Duodenal mucosa (tissue), 2 donors: ENCODE measurements around the gene COG8.
"Not testable (repeated sequence)": the region's sequence is repeated elsewhere in the genome, so short reads cannot be mapped to it uniquely, and the experiment has no call there.

Source experiments
- H3K27ac ChIP-seq: one replicate; pipeline ENCODE4 v1.7.0; 2013; ENCODE audit warnings: low read depth, low read length
- H3K27me3 ChIP-seq, 2 donors: one replicate each; pipeline ENCODE4 v1.7.0; 2013; ENCODE audit warnings: low read length in 2 of 2, control low read depth in 1 of 2; ENCODE audit not compliant: insufficient read depth in 2 of 2, control insufficient read depth in 1 of 2
- H3K36me3 ChIP-seq, 2 donors: one replicate each; pipeline ENCODE4 v1.7.0; 2013; ENCODE audit warnings: low read length in 2 of 2, control low read depth in 1 of 2; ENCODE audit not compliant: insufficient read depth in 2 of 2, control insufficient read depth in 1 of 2
- H3K4me1 ChIP-seq, 2 donors: one replicate each; pipeline ENCODE4 v1.7.0; 2013; ENCODE audit warnings: low read length in 2 of 2, control low read depth in 1 of 2; ENCODE audit not compliant: insufficient read depth in 2 of 2, control insufficient read depth in 1 of 2
- H3K4me3 ChIP-seq, 2 donors: one replicate each; pipeline ENCODE4 v1.7.0; 2013; ENCODE audit warnings: low read length in 2 of 2, low read depth in 1 of 2
- H3K9ac ChIP-seq, 2 donors: one replicate each; pipeline ENCODE4 v1.7.0; 2013; ENCODE audit warnings: low read length in 2 of 2, low read depth in 1 of 2
- H3K9me3 ChIP-seq, 2 donors: one replicate each; pipeline ENCODE4 v1.7.0; 2013; ENCODE audit warnings: low read length in 2 of 2, control low read depth in 1 of 2; ENCODE audit not compliant: control insufficient read depth in 1 of 2

COG8 gene

GRCh38 chr16:69298261-69298660 lies 41.1 kb downstream of the COG8 start:
- no peak overlapping the region for H3K4me3 ChIP-seq
- no peak overlapping the region for H3K27ac ChIP-seq
- H3K4me1 ChIP-seq: no peaks in the 10 kb centered on the region
- H3K36me3 ChIP-seq: peaks cover 7 to 29% of the 10 kb centered on the region in 2 donors
- no peak overlapping the region for H3K9ac ChIP-seq
- no peaks in the 10 kb centered on the region for H3K9me3 ChIP-seq
- H3K27me3 ChIP-seq: no peaks in the 10 kb centered on the region

GRCh38 chr16:69296771-69297170 lies 42.6 kb downstream of the COG8 start:
- H3K9me3 ChIP-seq, H3K27ac ChIP-seq, H3K4me1 ChIP-seq, H3K9ac ChIP-seq, H3K27me3 ChIP-seq, H3K4me3 ChIP-seq: not testable (repeated sequence)
- peaks cover 7 to 25% of the 10 kb centered on the region in 2 donors for H3K36me3 ChIP-seq

- Histone ChIP-seq H3K9ac (no peak overlapping the region), H3K27me3 (no peaks in the 10 kb centered on the region), H3K4me1 (no peaks in the 10 kb centered on the region), H3K36me3 (peaks cover 0 to 8% of the 10 kb centered on the region in 2 donors), H3K9me3 (no peaks in the 10 kb centered on the region), H3K4me3 (no peak overlapping the region), H3K27ac (no peak overlapping the region)
Observed at GRCh38 chr16:69294051-69294450, 45.3 kb downstream of the COG8 start.

GRCh38 chr16:69293401-69293800 lies 46.0 kb downstream of the COG8 start:
- H3K4me1 ChIP-seq: no peaks in the 10 kb centered on the region
- H3K9me3 ChIP-seq: no peaks in the 10 kb centered on the region
- H3K36me3 ChIP-seq: peaks cover 0 to 8% of the 10 kb centered on the region in 2 donors
- no peak overlapping the region for H3K27ac ChIP-seq
- no peak overlapping the region for H3K4me3 ChIP-seq
- H3K9ac ChIP-seq: no peak overlapping the region
- no peaks in the 10 kb centered on the region for H3K27me3 ChIP-seq

GRCh38 chr16:69291657-69292056 lies 47.7 kb downstream of the COG8 start:
- not testable (repeated sequence) for H3K36me3 ChIP-seq, H3K27ac ChIP-seq, H3K9me3 ChIP-seq, H3K4me3 ChIP-seq, H3K27me3 ChIP-seq, H3K9ac ChIP-seq, H3K4me1 ChIP-seq

- Histone ChIP-seq H3K9ac (no peak overlapping the region), H3K9me3 (no peaks in the 10 kb centered on the region), H3K27me3 (no peaks in the 10 kb centered on the region), H3K27ac (no peak overlapping the region), H3K4me3 (no peak overlapping the region), H3K36me3 (peaks cover 0 to 14% of the 10 kb centered on the region in 2 donors), H3K4me1 (no peaks in the 10 kb centered on the region)
Observed at GRCh38 chr16:69286941-69287713, 52.2 kb downstream of the COG8 start.

GRCh38 chr16:69285240-69285639 lies 54.1 kb downstream of the COG8 start:
- H3K27me3 ChIP-seq: no peaks in the 10 kb centered on the region
- no peaks in the 10 kb centered on the region for H3K9me3 ChIP-seq
- H3K36me3 ChIP-seq: peaks cover 0 to 14% of the 10 kb centered on the region in 2 donors
- no peak overlapping the region for H3K27ac ChIP-seq
- no peaks in the 10 kb centered on the region for H3K4me1 ChIP-seq
- H3K9ac ChIP-seq: no peak overlapping the region
- H3K4me3 ChIP-seq: no peak overlapping the region

- H3K27me3 ChIP-seq: no peaks in the 10 kb centered on the region
- H3K27ac ChIP-seq: no peak overlapping the region
- peaks cover 0 to 14% of the 10 kb centered on the region in 2 donors for H3K36me3 ChIP-seq
- H3K4me1 ChIP-seq: no peaks in the 10 kb centered on the region
- H3K9ac ChIP-seq: no peak overlapping the region
- no peaks in the 10 kb centered on the region for H3K9me3 ChIP-seq
- no peak overlapping the region for H3K4me3 ChIP-seq
Observed at GRCh38 chr16:69283851-69284250, 55.5 kb downstream of the COG8 start.

- H3K4me3 ChIP-seq: no peak overlapping the region
- no peaks in the 10 kb centered on the region for H3K27me3 ChIP-seq
- H3K4me1 ChIP-seq: no peaks in the 10 kb centered on the region
- peaks cover 0 to 5% of the 10 kb centered on the region in 2 donors for H3K36me3 ChIP-seq
- no peak overlapping the region for H3K9ac ChIP-seq
- no peak overlapping the region for H3K27ac ChIP-seq
- no peaks in the 10 kb centered on the region for H3K9me3 ChIP-seq
Observed at GRCh38 chr16:69277413-69277812, 62.0 kb downstream of the COG8 start.
